Retina (tissue), 1 donor: ENCODE results near the gene PCYT2.

Experiments
- DNase-seq: peaks from one replicate; pipeline ENCODE4 v3.0.0-alpha.2; 2016

Gene PCYT2

GRCh38 chr17:81869221-81870130, 41.7 kb downstream of the PCYT2 start:
- peak; percentile 83 for DNase-seq

GRCh38 chr17:81868674-81869220, 42.5 kb downstream of the PCYT2 start:
- no peak for DNase-seq

DNA sequence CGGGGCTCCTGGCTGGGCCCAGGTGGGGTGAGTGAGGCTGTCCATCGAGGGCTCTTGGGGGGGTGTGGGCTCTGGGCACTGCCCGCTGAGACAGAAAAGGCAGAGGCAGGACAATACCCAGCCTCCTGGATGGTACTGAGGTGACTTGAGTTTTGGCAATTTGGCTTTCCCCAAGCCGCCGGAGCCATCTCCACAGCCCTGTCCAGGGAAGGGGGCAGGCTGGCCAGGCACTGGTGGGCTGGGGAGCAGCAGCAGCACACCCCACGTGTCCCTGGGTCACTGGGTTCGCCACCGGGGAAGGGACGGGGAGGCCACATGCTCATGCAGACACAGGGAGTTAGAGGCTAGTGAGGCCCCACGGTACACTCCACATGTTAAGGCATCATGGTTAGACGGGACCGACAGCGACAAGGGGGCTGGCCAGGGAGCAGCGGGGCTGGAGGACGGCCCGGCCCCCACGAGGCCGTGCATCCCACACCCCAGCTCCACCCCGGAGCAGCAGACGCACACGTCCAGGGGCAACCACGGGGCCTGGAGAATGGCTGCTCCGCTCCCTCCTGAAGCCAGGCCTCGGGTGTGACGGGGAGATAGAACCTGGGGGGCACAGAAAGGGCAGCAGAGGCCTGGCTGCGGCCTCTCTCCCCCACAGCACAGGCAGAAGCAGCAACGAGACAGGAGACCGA, 43.1 kb downstream of the PCYT2 start:
- no peak for DNase-seq

DNA sequence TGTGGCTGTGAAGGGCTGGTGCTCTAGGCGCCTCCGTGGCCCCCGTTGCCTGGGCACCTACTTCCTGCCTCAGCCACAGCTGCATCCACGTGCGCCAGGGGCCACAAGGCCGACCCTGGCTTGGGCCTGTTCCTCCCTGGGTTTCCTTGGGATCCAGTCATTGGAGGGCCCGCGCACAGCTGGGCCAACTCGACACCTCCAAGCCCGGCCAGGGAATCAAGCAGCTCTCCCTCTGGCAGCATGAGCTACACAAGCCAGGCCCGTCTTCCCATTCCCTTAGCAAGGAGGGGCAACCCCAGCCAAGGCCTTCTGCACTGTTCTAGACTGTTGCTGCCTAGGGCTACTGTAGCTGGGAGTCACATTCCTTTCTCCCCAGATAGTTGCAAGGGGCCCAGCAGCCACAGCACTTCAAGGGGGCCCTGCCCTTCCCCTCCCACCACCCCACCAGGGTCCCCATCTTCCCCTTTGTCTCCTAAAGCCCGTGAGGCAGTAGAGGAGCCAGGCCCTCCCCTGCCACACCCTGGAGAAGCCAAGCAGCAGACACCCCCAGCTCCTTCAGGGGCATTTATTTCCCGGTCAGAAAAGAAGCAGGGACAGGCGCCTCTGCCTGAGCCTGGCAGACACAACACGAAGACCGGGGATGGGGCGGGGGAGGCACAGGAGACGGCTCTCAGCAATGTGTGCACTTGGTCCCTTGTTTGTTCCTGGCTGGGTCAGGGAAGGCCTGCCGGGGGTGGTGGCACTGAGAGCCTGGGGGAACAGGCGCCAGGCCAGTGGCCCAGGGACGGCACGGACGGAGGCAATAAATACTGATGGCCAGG, 43.8 kb downstream of the PCYT2 start:
- DNase-seq: no peak

DNA sequence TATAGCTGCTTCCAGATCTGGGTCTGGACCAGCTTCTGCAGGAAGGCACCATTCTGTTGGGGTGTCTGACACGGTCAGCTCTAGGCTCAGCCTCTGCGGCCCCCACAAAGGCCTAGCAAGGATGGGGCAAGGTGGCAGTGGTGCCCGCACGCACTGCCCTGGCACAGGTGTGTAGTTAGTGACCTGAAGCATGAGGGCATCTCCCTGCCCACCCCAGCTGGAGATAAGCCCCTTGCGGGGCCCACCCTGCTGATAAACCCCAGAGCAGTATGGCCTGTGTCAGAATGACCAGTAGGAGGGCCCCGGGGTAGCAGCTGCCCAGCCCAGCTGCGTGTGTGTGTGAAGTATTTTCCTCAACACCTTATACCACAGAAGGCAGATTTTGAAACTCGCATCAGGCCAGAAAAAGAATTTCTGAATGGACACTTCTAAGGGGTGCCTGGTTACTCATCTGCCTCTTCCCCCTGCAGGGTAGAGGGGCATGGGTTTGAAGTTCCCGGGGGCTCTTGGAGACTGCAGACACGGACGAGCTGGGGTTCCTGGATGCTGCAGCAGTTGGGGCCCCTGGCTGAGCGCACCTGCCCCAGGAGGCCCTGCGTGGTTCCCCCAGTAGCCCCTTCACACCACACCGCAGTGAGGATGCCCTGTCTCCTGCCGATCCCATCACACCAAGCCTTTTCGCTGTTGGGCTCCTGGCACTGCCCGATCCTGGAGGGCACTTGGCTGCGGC, 44.6 kb downstream of the PCYT2 start:
- DNase-seq: no peak

GRCh38 chr17:81865733-81866439, 45.3 kb downstream of the PCYT2 start:
- DNase-seq: no peak

DNA sequence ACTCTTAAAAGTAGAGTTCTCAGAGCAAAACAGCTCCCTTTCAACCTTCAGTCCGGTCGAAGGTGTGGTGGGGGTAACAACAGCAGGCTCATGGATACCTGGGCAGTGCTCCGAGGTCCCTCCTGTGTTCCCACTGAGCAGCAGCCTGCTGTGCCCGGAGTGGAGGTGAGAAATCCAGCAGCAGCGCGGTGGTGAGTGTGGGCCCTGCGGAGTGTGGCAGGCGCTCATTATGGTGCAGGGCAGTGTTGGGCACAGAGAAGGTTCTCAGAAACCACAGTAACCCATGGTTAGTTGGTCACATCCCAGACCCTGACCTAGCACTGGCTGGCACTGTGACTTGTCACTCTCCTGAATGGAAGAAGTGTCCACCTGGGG, 45.9 kb downstream of the PCYT2 start:
- DNase-seq: no peak

- DNase-seq: no peak
These were observed 47.1 kb downstream of the PCYT2 start for GRCh38 chr17:81863833-81864768.

GRCh38 chr17:81863123-81863675, 48.0 kb downstream of the PCYT2 start:
- no peak for DNase-seq

GRCh38 chr17:81860756-81861568, 50.2 kb downstream of the PCYT2 start:
- peak; percentile 99 for DNase-seq

GRCh38 chr17:81859906-81860755, 51.1 kb downstream of the PCYT2 start, which contains the start of gene P4HB:
Gene P4HB, minus strand, starts transcription at chr17:81860535. Its CDS starts 64 bp downstream, at chr17:81860471.
- DNase-seq: no peak

GRCh38 chr17:81858967-81859905, 52.0 kb downstream of the PCYT2 start:
- no peak for DNase-seq

- no peak for DNase-seq
These were observed 52.8 kb downstream of the PCYT2 start for GRCh38 chr17:81858170-81858966.

DNA sequence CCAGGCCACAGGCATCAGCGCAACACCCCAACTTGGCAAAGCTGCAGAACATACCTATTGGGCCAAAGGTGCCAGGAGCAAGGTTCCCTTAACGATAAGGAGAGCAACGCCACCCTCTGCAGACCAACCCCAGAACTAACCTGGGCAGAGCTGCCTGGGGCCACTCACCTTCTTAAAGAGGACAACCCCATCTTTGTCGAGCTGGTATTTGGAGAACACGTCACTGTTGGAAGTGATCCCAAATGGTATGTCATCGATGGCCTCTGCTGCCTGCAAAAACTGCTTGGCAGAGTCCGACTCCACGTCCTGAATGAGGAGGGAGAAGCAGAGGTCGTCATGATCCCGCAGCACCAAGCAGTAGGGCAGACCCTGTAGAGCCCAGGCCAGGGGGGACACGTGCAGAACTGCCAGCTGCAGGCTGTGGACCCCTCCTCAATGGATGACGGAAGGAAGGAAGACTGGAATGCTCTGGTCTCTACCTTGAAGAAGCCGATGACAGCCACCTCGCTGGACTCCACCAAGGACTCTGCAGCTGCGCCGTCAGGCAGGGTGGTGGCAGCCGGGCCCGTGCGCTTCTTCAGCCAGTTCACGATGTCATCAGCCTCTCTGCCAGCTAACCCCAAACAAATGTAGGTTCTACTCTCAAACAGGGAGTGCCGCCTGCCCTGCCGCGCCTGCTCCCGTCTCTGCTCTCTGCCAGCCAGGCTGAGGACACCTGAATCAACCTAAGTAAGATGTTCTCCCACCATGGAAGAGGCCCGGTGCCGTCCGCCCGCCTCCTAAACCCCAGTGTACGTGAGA, 56.0 kb downstream of the PCYT2 start:
- no peak for DNase-seq

- no peak for DNase-seq
These were observed 59.0 kb downstream of the PCYT2 start for GRCh38 chr17:81852237-81852636.
